Measurements from ENCODE around the gene MST1. TPM values are rescaled to one million over a fixed set of nuclear protein-coding genes. Genes with fewer than 3 reads are reported as not detected.

The MST1 gene
- total RNA-seq = 5.1 and 6.6 TPM in 2 replicates
- 3.5 and 4.0 TPM in 2 replicates for polyA plus RNA-seq
- 2.7 and 4.4 TPM in 2 replicates for polyA plus RNA-seq (2012)
- 0.71 and 3.9 TPM in 2 replicates for polyA minus RNA-seq (ENCODE audit: low replicate concordance)

GRCh38 chr3:49689046-49689907 is at the start of gene MST1, which contains the start of gene RNF123:
MST1 (minus strand) TSS chr3:49689474; CDS start chr3:49688691, 783 bp downstream.
RNF123 (plus strand) TSS chr3:49689557; CDS start chr3:49691166, 1,609 bp downstream.
- peaks cover 13% of the 10 kb centered on the region for H3K79me2 ChIP-seq (ENCODE audit: control insufficient read depth, insufficient read depth, low read length)
- peak within 1 kb of the TSS; percentile 97 for H2AFZ ChIP-seq (ENCODE audit: low read length)
- H4K20me1 ChIP-seq (ENCODE audit: control insufficient read depth, extremely low read depth, insufficient read depth, low read length) = no peaks in the 10 kb centered on the region
- H3K9ac ChIP-seq (ENCODE audit: insufficient read depth, low read length) = peak within 1 kb of the TSS; percentile 80
- no peaks in the 10 kb centered on the region for H3K27me3 ChIP-seq (ENCODE audit: control insufficient read depth, insufficient read depth, low read length)
- TF ChIP-seq CTCF (conservative IDR thresholded peaks at IDR 0.05 in 1 of 2, IDR thresholded peaks at IDR 0.05 in 1 of 2; ENCODE audit: low read depth in 1 of 2, low read length in 2 of 2) (peak; percentile 30 to 46), EZH2 (IDR thresholded peaks at IDR 0.05; ENCODE audit: low read length, missing control alignments) (no peak)
- peak; percentile 90 to 92 for DNase-seq (ENCODE audit: low read depth in 2 of 2)
- H3K9me3 ChIP-seq (ENCODE audit: control insufficient read depth, insufficient read depth, low read depth, low read length) = no peaks in the 10 kb centered on the region
- peak within 1 kb of the TSS; percentile 67 for H3K27ac ChIP-seq (ENCODE audit: insufficient read depth, low read length)
- no peaks in the 10 kb centered on the region for H3K4me1 ChIP-seq (ENCODE audit: control insufficient read depth, extremely low read depth, insufficient read depth, low read length)
- peak within 1 kb of the TSS; percentile 90 for H3K4me2 ChIP-seq (ENCODE audit: extremely low read depth, insufficient read depth, low read length)
- H3K36me3 ChIP-seq (ENCODE audit: control insufficient read depth, insufficient read depth, low read length) = no peaks in the 10 kb centered on the region
- H3K4me3 ChIP-seq (replicated peaks in 1 of 4; ENCODE audit: control extremely low read depth in 1 of 4, insufficient read depth in 1 of 4, low read depth in 3 of 4, low read length in 4 of 4) = peak within 1 kb of the TSS; percentile 77 to 94 (median 87)

- no peaks in the 10 kb centered on the region for H3K4me1 ChIP-seq (ENCODE audit: control insufficient read depth, extremely low read depth, insufficient read depth, low read length)
- peaks cover 1% of the 10 kb centered on the region for H3K79me2 ChIP-seq (ENCODE audit: control insufficient read depth, insufficient read depth, low read length)
- TF ChIP-seq CTCF (conservative IDR thresholded peaks at IDR 0.05 in 1 of 2, IDR thresholded peaks at IDR 0.05 in 1 of 2; ENCODE audit: low read depth in 1 of 2, low read length in 2 of 2) (no peak), EZH2 (IDR thresholded peaks at IDR 0.05; ENCODE audit: low read length, missing control alignments) (no peak)
- H3K27ac ChIP-seq (ENCODE audit: insufficient read depth, low read length) = no peak overlapping the region
- H4K20me1 ChIP-seq (ENCODE audit: control insufficient read depth, extremely low read depth, insufficient read depth, low read length) = no peaks in the 10 kb centered on the region
- H3K9ac ChIP-seq (ENCODE audit: insufficient read depth, low read length) = no peak overlapping the region
- no peak overlapping the region for H3K4me3 ChIP-seq (replicated peaks in 1 of 4; ENCODE audit: control extremely low read depth in 1 of 4, insufficient read depth in 1 of 4, low read depth in 3 of 4, low read length in 4 of 4)
- H3K36me3 ChIP-seq (ENCODE audit: control insufficient read depth, insufficient read depth, low read length) = peaks cover 18% of the 10 kb centered on the region
- no peaks in the 10 kb centered on the region for H3K9me3 ChIP-seq (ENCODE audit: control insufficient read depth, insufficient read depth, low read depth, low read length)
- H3K4me2 ChIP-seq (ENCODE audit: extremely low read depth, insufficient read depth, low read length) = no peak overlapping the region
- DNase-seq (ENCODE audit: low read depth in 2 of 2) = no peak
- H2AFZ ChIP-seq (ENCODE audit: low read length) = no peak overlapping the region
- H3K27me3 ChIP-seq (ENCODE audit: control insufficient read depth, insufficient read depth, low read length) = no peaks in the 10 kb centered on the region
These were observed 48.9 kb upstream of the MST1 start for GRCh38 chr3:49738067-49738713.

- H2AFZ ChIP-seq (ENCODE audit: low read length) = no peak overlapping the region
- H3K9ac ChIP-seq (ENCODE audit: insufficient read depth, low read length) = no peak overlapping the region
- H3K4me3 ChIP-seq (replicated peaks in 1 of 4; ENCODE audit: control extremely low read depth in 1 of 4, insufficient read depth in 1 of 4, low read depth in 3 of 4, low read length in 4 of 4) = no peak overlapping the region
- peaks cover 27% of the 10 kb centered on the region for H3K36me3 ChIP-seq (ENCODE audit: control insufficient read depth, insufficient read depth, low read length)
- H3K79me2 ChIP-seq (ENCODE audit: control insufficient read depth, insufficient read depth, low read length) = peaks cover 1% of the 10 kb centered on the region
- DNase-seq (ENCODE audit: low read depth in 2 of 2) = no peak
- H3K9me3 ChIP-seq (ENCODE audit: control insufficient read depth, insufficient read depth, low read depth, low read length) = no peaks in the 10 kb centered on the region
- no peak overlapping the region for H3K4me2 ChIP-seq (ENCODE audit: extremely low read depth, insufficient read depth, low read length)
- no peaks in the 10 kb centered on the region for H3K27me3 ChIP-seq (ENCODE audit: control insufficient read depth, insufficient read depth, low read length)
- no peak for TF ChIP-seq CTCF (conservative IDR thresholded peaks at IDR 0.05 in 1 of 2, IDR thresholded peaks at IDR 0.05 in 1 of 2; ENCODE audit: low read depth in 1 of 2, low read length in 2 of 2)
- TF ChIP-seq EZH2 (IDR thresholded peaks at IDR 0.05; ENCODE audit: low read length, missing control alignments) = no peak
- no peaks in the 10 kb centered on the region for H4K20me1 ChIP-seq (ENCODE audit: control insufficient read depth, extremely low read depth, insufficient read depth, low read length)
- no peak overlapping the region for H3K27ac ChIP-seq (ENCODE audit: insufficient read depth, low read length)
- no peaks in the 10 kb centered on the region for H3K4me1 ChIP-seq (ENCODE audit: control insufficient read depth, extremely low read depth, insufficient read depth, low read length)
These were observed 45.5 kb upstream of the MST1 start for GRCh38 chr3:49734752-49735151.
